GM18873 (cell line): Measurements from ENCODE around the gene SMARCA2.

Experiments
- ATAC-seq: cut with Tn5 transposase; IDR thresholded peaks from one replicate; pipeline ENCODE4 v1.9.1; 2021; ENCODE audit warnings: mild to moderate bottlenecking, moderate library complexity, moderate number of reproducible peaks; ENCODE audit not compliant: unreplicated experiment, low FRiP score

The SMARCA2 gene

GRCh38 chr9:2086116-2086515, 71.0 kb downstream of the SMARCA2 start:
- ATAC-seq = no peak

- ATAC-seq = peak; percentile 59
These were observed 71.8 kb downstream of the SMARCA2 start for GRCh38 chr9:2086971-2087370.

GRCh38 chr9:2087500-2088313, 72.6 kb downstream of the SMARCA2 start:
- ATAC-seq = peak; percentile 62

GRCh38 chr9:2093920-2094597, 78.9 kb downstream of the SMARCA2 start:
- no peak for ATAC-seq

GRCh38 chr9:2096376-2096970, 81.3 kb downstream of the SMARCA2 start:
- ATAC-seq = no peak

GRCh38 chr9:2106666-2107065, 91.5 kb downstream of the SMARCA2 start:
- ATAC-seq = no peak

- ATAC-seq = no peak
These were observed 92.8 kb downstream of the SMARCA2 start for GRCh38 chr9:2107906-2108451.

- ATAC-seq = no peak
These were observed 94.0 kb downstream of the SMARCA2 start for GRCh38 chr9:2109069-2109650.

- ATAC-seq = no peak
These were observed 94.9 kb downstream of the SMARCA2 start for GRCh38 chr9:2110036-2110435.

- ATAC-seq = no peak
These were observed 100.9 kb downstream of the SMARCA2 start for GRCh38 chr9:2116073-2116472.

GRCh38 chr9:2117527-2117926, 102.4 kb downstream of the SMARCA2 start:
- no peak for ATAC-seq

GRCh38 chr9:2119566-2119965, 104.4 kb downstream of the SMARCA2 start:
- ATAC-seq = no peak

GRCh38 chr9:2120926-2121689, 106.0 kb downstream of the SMARCA2 start:
- no peak for ATAC-seq

- no peak for ATAC-seq
These were observed 107.2 kb downstream of the SMARCA2 start for GRCh38 chr9:2122299-2122698.

GRCh38 chr9:2125906-2126305, 110.8 kb downstream of the SMARCA2 start:
- peak; percentile 85 for ATAC-seq

GRCh38 chr9:2126331-2126803, 111.2 kb downstream of the SMARCA2 start:
- ATAC-seq = no peak

- no peak for ATAC-seq
These were observed 112.3 kb downstream of the SMARCA2 start for GRCh38 chr9:2127486-2127885.

- no peak for ATAC-seq
These were observed 113.0 kb downstream of the SMARCA2 start for GRCh38 chr9:2128141-2128540.

GRCh38 chr9:2128618-2129017, 113.5 kb downstream of the SMARCA2 start:
- no peak for ATAC-seq

GRCh38 chr9:2130941-2131340, 115.8 kb downstream of the SMARCA2 start:
- ATAC-seq = no peak
